DOHH2 (cell line): ENCODE data around the gene ZNF544.

Experiments used
- CTCF ChIP-seq: fragments of 200-600 bp; sonication (generic); IDR thresholded peaks from one replicate; pipeline ENCODE4 v1.5.1; 2014; ENCODE audit warnings: antibody characterized with exemption, mild to moderate bottlenecking, low read depth, low read length; ENCODE audit not compliant: poor library complexity, severe bottlenecking
- EZH2phosphoT487 ChIP-seq: fragments of 200-600 bp; sonication (generic); IDR thresholded peaks from 2 replicates; pipeline ENCODE4 v1.6.1; 2017; ENCODE audit warnings: borderline replicate concordance, mild to moderate bottlenecking, antibody characterized with exemption, low read length, moderate library complexity, mixed read lengths

DNA sequence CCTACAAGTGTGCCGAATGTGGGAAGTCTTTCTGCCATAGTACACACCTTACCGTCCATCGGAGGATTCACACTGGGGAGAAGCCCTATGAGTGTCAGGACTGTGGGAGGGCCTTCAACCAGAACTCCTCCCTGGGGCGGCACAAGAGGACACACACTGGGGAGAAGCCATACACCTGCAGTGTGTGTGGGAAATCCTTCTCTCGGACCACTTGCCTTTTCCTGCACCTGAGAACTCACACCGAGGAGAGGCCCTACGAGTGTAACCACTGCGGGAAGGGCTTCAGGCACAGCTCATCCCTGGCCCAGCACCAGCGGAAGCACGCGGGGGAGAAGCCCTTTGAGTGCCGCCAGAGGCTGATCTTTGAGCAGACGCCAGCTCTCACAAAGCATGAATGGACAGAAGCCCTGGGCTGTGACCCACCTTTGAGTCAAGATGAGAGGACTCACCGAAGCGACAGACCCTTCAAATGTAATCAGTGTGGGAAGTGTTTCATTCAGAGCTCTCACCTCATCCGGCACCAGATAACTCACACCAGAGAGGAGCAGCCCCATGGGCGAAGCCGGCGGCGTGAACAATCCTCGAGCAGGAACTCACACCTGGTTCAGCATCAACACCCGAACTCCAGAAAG, 66.1 kb downstream of the ZNF544 start:
- TF ChIP-seq CTCF = no peak
- no peak for TF ChIP-seq EZH2phosphoT487
